Cardiac muscle cell (in vitro differentiated cells and primary cell): ENCODE data around the gene ARHGEF17. TPM values are rescaled to one million over a fixed set of nuclear protein-coding genes. Genes with fewer than 3 reads are reported as not detected.
A peak's percentile ranks its signal among the peaks of the same experiment; 100 is the strongest.

Source experiments
- DNase-seq, 2 donors: peaks; one replicate each; pipeline versions ENCODE4 v3.0.0 to v3.0.0-alpha.2; 2010 to 2017; ENCODE audit warnings: low read depth in 1 of 2, low spot score in 1 of 2
- H3K27ac ChIP-seq: fragments of 200-600 bp; sonication (generic); 2 replicates; pipeline ENCODE4 v1.5.1; 2016
- H3K27me3 ChIP-seq: fragments of 200-600 bp; sonication (generic); 2 replicates; pipeline ENCODE4 v1.6.0; 2016; ENCODE audit warnings: control low read depth
- H3K36me3 ChIP-seq: fragments of 200-600 bp; sonication (generic); 2 replicates; pipeline ENCODE4 v1.5.1; 2016; ENCODE audit warnings: control low read depth
- H3K4me1 ChIP-seq: fragments of 200-600 bp; sonication (generic); 2 replicates; pipeline ENCODE4 v1.8.1; 2017; ENCODE audit warnings: low read depth, mild to moderate bottlenecking, mixed run types
- H3K4me3 ChIP-seq: fragments of 200-600 bp; sonication (generic); 2 replicates; pipeline ENCODE4 v1.5.1; 2016; ENCODE audit warnings: mild to moderate bottlenecking
- H3K9me3 ChIP-seq: fragments of 200-600 bp; sonication (generic); 2 replicates; pipeline ENCODE4 v1.5.1; 2017; ENCODE audit warnings: low read depth, mild to moderate bottlenecking, control low read depth
- polyA plus RNA-seq: library from polyadenylated mRNA; unstranded; fragments of >200 nt; fragmentation: Nextera tagmentation; extraction: Ambion mirVana; gene quantifications from 2 replicates; pipeline ENCODE4 v1.2.1, GENCODE V29; 2016
- total RNA-seq: library from RNA; depleted of rRNA; stranded (reverse); fragments of >200 nt; gene quantifications from 2 replicates; pipeline ENCODE4 v1.2.3, GENCODE V29; 2016
- TF ChIP-seq, protein P1 (sequence below): IDR thresholded peaks from 2 replicates; pipeline ENCODE4 v1.5.1; 2012; ENCODE audit warnings: low read depth, mild to moderate bottlenecking, low read length

ARHGEF17 gene
- total and polyA plus RNA-seq, 2 experiments from 2014 or later: 26.5 to 60.3 TPM

GRCh38 chr11:73320763-73321603, 12.9 kb downstream of the ARHGEF17 start:
- H3K9me3 ChIP-seq: no peaks in the 10 kb centered on the region
- TF ChIP-seq, protein P1, sequence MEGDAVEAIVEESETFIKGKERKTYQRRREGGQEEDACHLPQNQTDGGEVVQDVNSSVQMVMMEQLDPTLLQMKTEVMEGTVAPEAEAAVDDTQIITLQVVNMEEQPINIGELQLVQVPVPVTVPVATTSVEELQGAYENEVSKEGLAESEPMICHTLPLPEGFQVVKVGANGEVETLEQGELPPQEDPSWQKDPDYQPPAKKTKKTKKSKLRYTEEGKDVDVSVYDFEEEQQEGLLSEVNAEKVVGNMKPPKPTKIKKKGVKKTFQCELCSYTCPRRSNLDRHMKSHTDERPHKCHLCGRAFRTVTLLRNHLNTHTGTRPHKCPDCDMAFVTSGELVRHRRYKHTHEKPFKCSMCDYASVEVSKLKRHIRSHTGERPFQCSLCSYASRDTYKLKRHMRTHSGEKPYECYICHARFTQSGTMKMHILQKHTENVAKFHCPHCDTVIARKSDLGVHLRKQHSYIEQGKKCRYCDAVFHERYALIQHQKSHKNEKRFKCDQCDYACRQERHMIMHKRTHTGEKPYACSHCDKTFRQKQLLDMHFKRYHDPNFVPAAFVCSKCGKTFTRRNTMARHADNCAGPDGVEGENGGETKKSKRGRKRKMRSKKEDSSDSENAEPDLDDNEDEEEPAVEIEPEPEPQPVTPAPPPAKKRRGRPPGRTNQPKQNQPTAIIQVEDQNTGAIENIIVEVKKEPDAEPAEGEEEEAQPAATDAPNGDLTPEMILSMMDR: no peak
- no peaks in the 10 kb centered on the region for H3K27me3 ChIP-seq
- peaks cover 49% of the 10 kb centered on the region for H3K4me1 ChIP-seq
- no peak overlapping the region for H3K4me3 ChIP-seq
- peak in 1 of 2 donors; percentile 74 for DNase-seq
- peak overlapping the region; percentile 87 for H3K27ac ChIP-seq
- no peaks in the 10 kb centered on the region for H3K36me3 ChIP-seq

- DNase-seq: peak; percentile 61 to 78
- Histone ChIP-seq H3K4me1 (peaks cover 50% of the 10 kb centered on the region), H3K27ac (peak overlapping the region; percentile 87), H3K27me3 (no peaks in the 10 kb centered on the region), H3K9me3 (no peaks in the 10 kb centered on the region), H3K36me3 (no peaks in the 10 kb centered on the region), H3K4me3 (no peak overlapping the region)
- TF ChIP-seq, protein P1: no peak
Observed at GRCh38 chr11:73321604-73322381, 13.7 kb downstream of the ARHGEF17 start.

DNA sequence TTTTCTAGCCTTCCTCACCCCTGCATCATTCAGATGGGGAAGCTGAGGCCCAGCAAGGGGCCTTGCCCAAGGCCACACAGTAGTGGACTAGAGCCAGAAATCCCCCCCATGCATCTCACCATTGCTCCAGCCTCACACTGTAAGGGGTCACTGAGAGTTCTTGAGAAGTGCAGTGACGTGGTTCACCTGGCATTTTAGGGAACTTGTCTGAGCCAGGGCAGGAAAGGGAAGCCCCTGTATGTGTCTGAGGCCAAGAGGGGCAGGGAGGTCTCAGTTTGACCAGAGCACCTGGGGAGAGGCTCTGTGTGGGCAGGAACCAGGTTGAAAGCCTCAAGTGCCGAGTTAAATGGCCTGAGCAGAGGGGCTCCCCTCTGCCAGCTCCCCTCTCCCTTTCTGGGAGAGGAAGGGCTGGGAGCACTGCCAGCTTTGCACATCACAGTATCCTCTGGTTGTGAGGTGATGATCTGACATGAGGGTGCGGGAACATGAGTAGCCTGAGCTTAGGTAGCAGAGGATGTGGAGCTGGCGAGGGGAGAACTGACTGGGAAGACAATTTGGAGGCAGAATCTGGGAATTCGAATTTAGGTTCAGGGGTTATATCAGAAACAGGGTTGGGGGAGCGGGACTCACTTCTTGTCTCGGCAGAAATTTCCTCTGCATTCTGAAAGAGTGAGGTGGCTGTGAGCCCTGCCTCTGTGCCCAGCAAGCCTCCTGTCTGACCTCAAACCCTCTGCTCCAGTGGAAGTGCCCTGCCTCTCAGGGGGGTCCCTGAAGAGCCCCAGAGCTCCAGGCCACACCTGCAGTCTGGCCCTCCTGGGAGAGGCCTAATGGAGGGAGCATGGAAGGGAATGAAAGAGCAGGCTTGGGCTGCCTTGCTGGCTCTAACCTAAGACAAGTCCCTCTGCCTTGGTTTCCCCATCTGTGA, 14.6 kb downstream of the ARHGEF17 start:
- Histone ChIP-seq H3K4me1 (peaks cover 51% of the 10 kb centered on the region), H3K27me3 (no peaks in the 10 kb centered on the region), H3K36me3 (no peaks in the 10 kb centered on the region), H3K27ac (peak overlapping the region; percentile 87), H3K9me3 (no peaks in the 10 kb centered on the region), H3K4me3 (no peak overlapping the region)
- TF ChIP-seq, protein P1: no peak
- peak in 1 of 2 donors; percentile 48 for DNase-seq

DNA sequence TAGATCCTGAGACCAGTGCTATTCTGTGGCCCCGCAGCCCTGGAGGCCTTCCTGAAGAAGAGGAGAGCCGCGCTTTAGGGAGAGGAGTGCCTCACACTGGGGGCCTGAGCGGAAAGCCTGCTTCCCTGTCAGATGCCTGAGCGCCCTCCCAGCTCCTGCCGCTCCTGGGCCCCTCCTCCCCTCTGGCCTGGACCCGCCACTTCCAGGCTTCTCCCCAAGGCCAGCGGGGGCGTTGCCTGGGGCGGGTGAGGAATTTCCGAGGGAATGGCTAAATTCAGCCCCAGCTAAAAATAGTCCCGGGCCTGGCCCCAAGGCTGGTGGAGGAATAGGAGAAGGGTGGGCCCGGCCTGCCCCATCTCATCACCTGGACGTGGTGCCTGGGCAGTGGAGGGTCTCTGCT, 15.4 kb downstream of the ARHGEF17 start:
- Histone ChIP-seq H3K9me3 (no peaks in the 10 kb centered on the region), H3K27ac (peak overlapping the region; percentile 87), H3K4me1 (peaks cover 51% of the 10 kb centered on the region), H3K36me3 (no peaks in the 10 kb centered on the region), H3K27me3 (no peaks in the 10 kb centered on the region), H3K4me3 (no peak overlapping the region)
- peak; percentile 80 to 88 for DNase-seq
- TF ChIP-seq, protein P1: no peak

GRCh38 chr11:73324116-73324515, 16.0 kb downstream of the ARHGEF17 start:
- TF ChIP-seq, protein P1: no peak

More at GRCh38 chr11:73324116-73324515, 16.0 kb downstream of the ARHGEF17 start:
- peaks cover 57% of the 10 kb centered on the region for H3K4me1 ChIP-seq
- no peak for DNase-seq
- no peaks in the 10 kb centered on the region for H3K27me3 ChIP-seq
- no peaks in the 10 kb centered on the region for H3K9me3 ChIP-seq
- no peak overlapping the region for H3K4me3 ChIP-seq
- peak overlapping the region; percentile 87 for H3K27ac ChIP-seq
- no peaks in the 10 kb centered on the region for H3K36me3 ChIP-seq
